Panc1 (cell line): ENCODE results near the gene SLC6A11. TPM values are rescaled to one million over a fixed set of nuclear protein-coding genes. Genes with fewer than 3 reads are reported as not detected.

ENCODE experiments used
- ATAC-seq: fragments of 200-7000 bp; cut with Tn5 transposase; 2 replicates; pipeline ENCODE4 v1.9.1; 2020; ENCODE audit warnings: mild to moderate bottlenecking, moderate library complexity
- BruUV-seq: library from RNA; stranded (reverse); fragments of 400-500 nt; replicated peaks from 2 replicates; lab custom pipeline; 2021; lab: Mats Ljungman, UMichigan
- CTCF ChIA-PET: fragments of 300-600 bp; sonication (Branson Sonifier 250); formaldehyde crosslinking; loops from one replicate; lab custom pipeline; 2022; ENCODE audit warnings: antibody characterized with exemption; lab: Charles Lee
- POLR2A ChIA-PET: fragments of 300-600 bp; sonication (Branson Sonifier 250); formaldehyde crosslinking; loops from one replicate; lab custom pipeline; 2022; ENCODE audit warnings: antibody characterized with exemption; lab: Charles Lee
- DNase-seq: peaks from one replicate; pipeline ENCODE4 v3.0.0-alpha.2; 2010; ENCODE audit warnings: low read depth, low spot score
- H3K27ac ChIP-seq: 2 replicates; pipeline ENCODE4 v1.5.1; 2011; ENCODE audit warnings: mild to moderate bottlenecking, low read length, inconsistent platforms
- H3K27me3 ChIP-seq: fragments of 200-500 bp; sonication (Bioruptor generic); 2 replicates; pipeline ENCODE4 v1.6.0; 2014; ENCODE audit warnings: low read length, inconsistent platforms; ENCODE audit not compliant: control insufficient read depth, insufficient read depth
- H3K36me3 ChIP-seq: fragments of 200-500 bp; sonication (Bioruptor generic); 2 replicates; pipeline ENCODE4 v1.5.1; 2014; ENCODE audit warnings: inconsistent platforms, mild to moderate bottlenecking, low read length, moderate library complexity; ENCODE audit not compliant: control insufficient read depth, insufficient read depth
- H3K4me1 ChIP-seq: 2 replicates; pipeline ENCODE4 v1.5.1; 2011; ENCODE audit warnings: inconsistent platforms, mild to moderate bottlenecking, low read length, moderate library complexity; ENCODE audit not compliant: control insufficient read depth, insufficient read depth
- H3K4me3 ChIP-seq, 2 experiments: 2 replicates each; pipeline ENCODE4 v1.5.1; 2011 to 2012; ENCODE audit warnings: low read depth in 2 of 2, low read length in 2 of 2, mild to moderate bottlenecking in 2 of 2, inconsistent platforms in 1 of 2, moderate library complexity in 1 of 2
- H3K9me3 ChIP-seq: fragments of 200-500 bp; sonication (Bioruptor generic); 2 replicates; pipeline ENCODE4 v1.5.1; 2014; ENCODE audit warnings: low read depth, mild to moderate bottlenecking, inconsistent platforms, low read length, moderate library complexity; ENCODE audit not compliant: control insufficient read depth, insufficient read depth
- POLR2AphosphoS5 ChIP-seq: IDR thresholded peaks from 2 replicates; pipeline ENCODE4 v1.6.1; 2012; ENCODE audit warnings: mild to moderate bottlenecking, low read depth, low read length, moderate library complexity
- SIN3A ChIP-seq: IDR thresholded peaks from 2 replicates; pipeline ENCODE4 v1.6.1; 2012; ENCODE audit warnings: low read depth, mild to moderate bottlenecking, low read length, moderate library complexity, borderline replicate concordance; ENCODE audit not compliant: insufficient read depth
- TCF7L2 ChIP-seq: IDR thresholded peaks from 2 replicates; pipeline ENCODE4 v1.6.1; 2011; ENCODE audit warnings: mild to moderate bottlenecking, low read depth, low read length, inconsistent platforms
- in situ Hi-C: cut with HindIII; loops from 2 replicates; pipeline ENCODE4 v1.10.0; 2016; ENCODE audit warnings: low sequenced_read_pairs, low pct_unique_long_range_greater_than_20kb
- intact Hi-C: fragments of 100-400 bp; cut with micrococcal nuclease; formaldehyde crosslinking; loops from one replicate; pipeline ENCODE4 v1.10.0; 2022; ENCODE audit not compliant: unreplicated experiment
- total RNA-seq: library from RNA; stranded (reverse); gene quantifications from one replicate; pipeline ENCODE4 v1.2.1, GENCODE V29; 2021; ENCODE audit not compliant: unreplicated experiment
- TF ChIP-seq, protein P1 (sequence below): fragments of 450-650 bp; IDR thresholded peaks from 2 replicates; pipeline ENCODE4 v1.5.1; 2017; ENCODE audit warnings: mild to moderate bottlenecking
- TF ChIP-seq, protein P2 (sequence below), 2 experiments: IDR thresholded peaks; 2 replicates each; pipeline ENCODE4 v1.6.1; 2011 to 2012; ENCODE audit warnings: low read depth in 2 of 2, control low read depth in 1 of 2, low read length in 1 of 2, mild to moderate bottlenecking in 1 of 2, moderate library complexity in 1 of 2; ENCODE audit not compliant: insufficient read depth in 1 of 2

Gene SLC6A11
- total RNA-seq, 1 experiment from 2014 or later, result not detected

DNA sequence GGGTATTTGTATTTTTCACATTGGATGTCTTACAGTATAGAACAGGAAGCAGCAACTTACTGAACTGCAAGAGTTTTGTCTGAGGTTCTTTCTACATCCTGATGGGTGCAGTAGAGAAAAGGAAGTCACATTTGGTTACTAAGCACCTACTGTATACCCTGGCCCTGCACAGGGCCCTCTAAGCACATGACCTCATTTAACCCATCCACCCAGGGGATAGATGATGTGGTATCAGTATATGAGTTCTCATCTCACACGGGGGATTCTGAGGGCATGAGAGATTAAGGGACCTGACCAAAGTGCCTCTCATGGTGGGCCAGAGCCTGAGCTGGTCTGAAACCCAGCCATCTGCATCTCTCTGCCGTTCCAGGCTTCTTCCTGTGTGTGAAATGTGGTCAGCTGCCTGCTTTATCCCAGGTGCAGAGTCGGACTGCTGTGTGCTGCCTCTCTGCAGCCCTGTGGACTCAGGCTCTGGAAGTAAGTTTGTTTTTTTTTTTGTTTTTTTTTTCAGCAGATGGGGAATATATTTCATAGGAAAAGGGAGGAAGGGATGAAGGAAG is 17.9 kb downstream of the SLC6A11 start:
- Histone ChIP-seq H3K27me3 (peaks cover 2% of the 10 kb centered on the region; the same call in 1 of the 2 replicates), H3K4me3 (no peak overlapping the region), H3K27ac (no peak overlapping the region), H3K9me3 (no peaks in the 10 kb centered on the region), H3K4me1 (no peaks in the 10 kb centered on the region), H3K36me3 (no peaks in the 10 kb centered on the region)
- ChIA-PET POLR2A (no interaction called here), CTCF (no interaction called here)
- ATAC-seq (no peak), DNase-seq (no peak)
- in situ Hi-C loops, result no loop called here
- TF ChIP-seq POLR2AphosphoS5 (no peak), TCF7L2 (no peak), SIN3A (no peak)
- TF ChIP-seq, protein P1, sequence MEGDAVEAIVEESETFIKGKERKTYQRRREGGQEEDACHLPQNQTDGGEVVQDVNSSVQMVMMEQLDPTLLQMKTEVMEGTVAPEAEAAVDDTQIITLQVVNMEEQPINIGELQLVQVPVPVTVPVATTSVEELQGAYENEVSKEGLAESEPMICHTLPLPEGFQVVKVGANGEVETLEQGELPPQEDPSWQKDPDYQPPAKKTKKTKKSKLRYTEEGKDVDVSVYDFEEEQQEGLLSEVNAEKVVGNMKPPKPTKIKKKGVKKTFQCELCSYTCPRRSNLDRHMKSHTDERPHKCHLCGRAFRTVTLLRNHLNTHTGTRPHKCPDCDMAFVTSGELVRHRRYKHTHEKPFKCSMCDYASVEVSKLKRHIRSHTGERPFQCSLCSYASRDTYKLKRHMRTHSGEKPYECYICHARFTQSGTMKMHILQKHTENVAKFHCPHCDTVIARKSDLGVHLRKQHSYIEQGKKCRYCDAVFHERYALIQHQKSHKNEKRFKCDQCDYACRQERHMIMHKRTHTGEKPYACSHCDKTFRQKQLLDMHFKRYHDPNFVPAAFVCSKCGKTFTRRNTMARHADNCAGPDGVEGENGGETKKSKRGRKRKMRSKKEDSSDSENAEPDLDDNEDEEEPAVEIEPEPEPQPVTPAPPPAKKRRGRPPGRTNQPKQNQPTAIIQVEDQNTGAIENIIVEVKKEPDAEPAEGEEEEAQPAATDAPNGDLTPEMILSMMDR, result no peak
- TF ChIP-seq, protein P2, sequence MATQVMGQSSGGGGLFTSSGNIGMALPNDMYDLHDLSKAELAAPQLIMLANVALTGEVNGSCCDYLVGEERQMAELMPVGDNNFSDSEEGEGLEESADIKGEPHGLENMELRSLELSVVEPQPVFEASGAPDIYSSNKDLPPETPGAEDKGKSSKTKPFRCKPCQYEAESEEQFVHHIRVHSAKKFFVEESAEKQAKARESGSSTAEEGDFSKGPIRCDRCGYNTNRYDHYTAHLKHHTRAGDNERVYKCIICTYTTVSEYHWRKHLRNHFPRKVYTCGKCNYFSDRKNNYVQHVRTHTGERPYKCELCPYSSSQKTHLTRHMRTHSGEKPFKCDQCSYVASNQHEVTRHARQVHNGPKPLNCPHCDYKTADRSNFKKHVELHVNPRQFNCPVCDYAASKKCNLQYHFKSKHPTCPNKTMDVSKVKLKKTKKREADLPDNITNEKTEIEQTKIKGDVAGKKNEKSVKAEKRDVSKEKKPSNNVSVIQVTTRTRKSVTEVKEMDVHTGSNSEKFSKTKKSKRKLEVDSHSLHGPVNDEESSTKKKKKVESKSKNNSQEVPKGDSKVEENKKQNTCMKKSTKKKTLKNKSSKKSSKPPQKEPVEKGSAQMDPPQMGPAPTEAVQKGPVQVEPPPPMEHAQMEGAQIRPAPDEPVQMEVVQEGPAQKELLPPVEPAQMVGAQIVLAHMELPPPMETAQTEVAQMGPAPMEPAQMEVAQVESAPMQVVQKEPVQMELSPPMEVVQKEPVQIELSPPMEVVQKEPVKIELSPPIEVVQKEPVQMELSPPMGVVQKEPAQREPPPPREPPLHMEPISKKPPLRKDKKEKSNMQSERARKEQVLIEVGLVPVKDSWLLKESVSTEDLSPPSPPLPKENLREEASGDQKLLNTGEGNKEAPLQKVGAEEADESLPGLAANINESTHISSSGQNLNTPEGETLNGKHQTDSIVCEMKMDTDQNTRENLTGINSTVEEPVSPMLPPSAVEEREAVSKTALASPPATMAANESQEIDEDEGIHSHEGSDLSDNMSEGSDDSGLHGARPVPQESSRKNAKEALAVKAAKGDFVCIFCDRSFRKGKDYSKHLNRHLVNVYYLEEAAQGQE (IDR thresholded peaks at IDR 0.05; ENCODE audit: insufficient read depth in 1 of 2, low read depth in 2 of 2, low read length in 1 of 2), result no peak
- no TSS peak for BruUV-seq
- intact Hi-C loops, result no loop called here

DNA sequence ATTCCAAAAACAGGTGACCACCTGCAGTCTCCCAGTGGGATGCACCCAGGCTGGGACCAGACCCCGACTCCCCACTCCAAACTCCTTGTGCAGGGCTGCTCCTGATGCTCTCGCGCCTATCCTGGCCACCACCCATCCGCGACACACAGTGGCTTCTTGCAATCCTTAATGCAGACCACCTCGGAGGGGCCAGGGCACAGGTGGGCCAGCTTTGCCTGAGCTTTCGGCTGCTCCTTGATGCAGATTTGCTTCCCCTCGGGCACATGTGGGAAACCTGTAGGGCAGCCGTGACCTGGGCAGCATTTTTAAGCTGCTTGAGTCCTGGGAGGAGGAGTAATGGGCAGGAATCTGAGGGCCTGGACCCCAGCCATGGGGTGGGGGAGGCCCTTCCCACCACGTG is 18.9 kb downstream of the SLC6A11 start:
- H3K4me1 ChIP-seq, result no peaks in the 10 kb centered on the region
- POLR2A ChIA-PET, result no interaction called here
- DNase-seq (no peak), ATAC-seq (no peak)
- intact Hi-C loops, result no loop called here
- no peak overlapping the region for H3K27ac ChIP-seq
- H3K9me3 ChIP-seq, result no peaks in the 10 kb centered on the region
- CTCF ChIA-PET, result no interaction called here
- H3K4me3 ChIP-seq, result no peak overlapping the region
- H3K27me3 ChIP-seq, result peaks cover 2% of the 10 kb centered on the region; the same call in 1 of the 2 replicates
- no peaks in the 10 kb centered on the region for H3K36me3 ChIP-seq
- TF ChIP-seq SIN3A (no peak), TCF7L2 (no peak)
- TF ChIP-seq, protein P2 (IDR thresholded peaks at IDR 0.05; ENCODE audit: insufficient read depth in 1 of 2, low read depth in 2 of 2, low read length in 1 of 2), result no peak
- TF ChIP-seq, protein P1, result no peak
- in situ Hi-C loops, result no loop called here
- no TSS peak for BruUV-seq
